Erythroblast (primary cell): ENCODE measurements around the gene CCDC160.

Experiments
- GATA1 ChIP-seq: IDR thresholded peaks from 2 replicates; pipeline ENCODE4 v1.6.1; 2011; ENCODE audit warnings: low read depth, mild to moderate bottlenecking, control low read depth, low read length, moderate library complexity
- POLR2A ChIP-seq: IDR thresholded peaks from 2 replicates; pipeline ENCODE4 v1.6.1; 2011; ENCODE audit warnings: mild to moderate bottlenecking, low read length

DNA sequence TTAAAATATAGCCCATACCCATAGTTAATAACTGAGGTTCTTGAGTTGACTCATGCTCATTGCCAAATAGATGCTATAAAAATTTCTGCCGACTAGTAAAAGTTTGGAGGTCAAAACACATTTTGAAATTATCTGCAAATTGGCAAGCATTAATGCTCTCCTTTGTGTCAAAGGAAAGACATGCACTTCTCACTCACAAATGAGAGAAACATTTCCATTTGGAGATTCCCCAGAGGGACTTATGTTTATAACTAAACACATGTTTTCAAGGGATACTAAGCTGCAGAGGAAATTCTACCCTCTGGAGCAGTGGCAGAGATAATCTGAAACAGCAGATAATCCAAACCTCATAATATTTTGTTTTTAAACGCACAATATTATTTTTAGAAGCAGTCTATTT, 45.7 kb upstream of the CCDC160 start:
- TF ChIP-seq POLR2A = no peak
- no peak for TF ChIP-seq GATA1
